Liver (tissue), 9 donors: ENCODE results near the gene KIR3DL3. TPM values are rescaled to one million over a fixed set of nuclear protein-coding genes. Genes with fewer than 3 reads are reported as not detected.
"Not testable (repeated sequence)": the region's sequence is repeated elsewhere in the genome, so short reads cannot be mapped to it uniquely, and the experiment has no call there.

Source experiments
- DNase-seq: peaks from one replicate; pipeline ENCODE4 v3.0.0-alpha.2; 2017; ENCODE audit warnings: low spot score
- H3K27ac ChIP-seq, 2 donors: one replicate each; pipeline ENCODE4 v1.7.0; 2013; ENCODE audit warnings: inconsistent platforms in 2 of 2, low read length in 2 of 2, control low read depth in 1 of 2, low read depth in 1 of 2, mild to moderate bottlenecking in 1 of 2
- H3K27me3 ChIP-seq, 4 donors: one replicate each; pipeline versions ENCODE4 v1.6.1 to v1.7.0; 2013; ENCODE audit warnings: low read length in 3 of 4, inconsistent platforms in 1 of 4, mild to moderate bottlenecking in 1 of 4, moderate library complexity in 1 of 4; ENCODE audit not compliant: control insufficient read depth in 4 of 4, insufficient read depth in 4 of 4
- H3K36me3 ChIP-seq, 4 donors: one replicate each; pipeline versions ENCODE4 v1.6.1 to v1.7.0; 2013; ENCODE audit warnings: low read length in 3 of 4, mild to moderate bottlenecking in 3 of 4, low read depth in 1 of 4, moderate library complexity in 1 of 4; ENCODE audit not compliant: control insufficient read depth in 4 of 4, insufficient read depth in 3 of 4
- H3K4me1 ChIP-seq, 4 donors: one replicate each; pipeline versions ENCODE4 v1.6.1 to v1.7.0; 2013; ENCODE audit warnings: low read length in 3 of 4, mild to moderate bottlenecking in 3 of 4, moderate library complexity in 1 of 4; ENCODE audit not compliant: control insufficient read depth in 4 of 4, insufficient read depth in 4 of 4
- H3K4me3 ChIP-seq, 3 donors: one replicate each; pipeline versions ENCODE4 v1.6.1 to v1.7.0; 2013; ENCODE audit warnings: low read length in 3 of 3, control low read depth in 1 of 3, low read depth in 1 of 3, mild to moderate bottlenecking in 1 of 3
- H3K9ac ChIP-seq, 2 donors: one replicate each; pipeline ENCODE4 v1.7.0; 2013; ENCODE audit warnings: low read length in 2 of 2, mild to moderate bottlenecking in 2 of 2, moderate library complexity in 2 of 2, control low read depth in 1 of 2, low read depth in 1 of 2
- H3K9me3 ChIP-seq, 4 donors: one replicate each; pipeline versions ENCODE4 v1.6.1 to v1.7.0; 2013; ENCODE audit warnings: low read length in 3 of 4; ENCODE audit not compliant: control insufficient read depth in 4 of 4
- WGBS: extraction: QIAGEN DNeasy Blood & Tissue Kit; methylation state at CpG from one replicate; pipeline ENCODE4 v1.1.7; 2013; 5-methylcytosine and 5-hydroxymethylcytosine counted together
- polyA plus RNA-seq, 2 donors: library from polyadenylated mRNA; stranded (reverse) in 1 of 2; unstranded in 1 of 2; fragments of 200-250 nt in 1 of 2; fragments of >200 nt in 1 of 2; fragmentation: Nextera tagmentation in 1 of 2; extraction: Ambion mirVana in 1 of 2; gene quantifications; one replicate each; pipeline versions ENCODE4 v1.2.1 to v1.2.3, GENCODE V29; 2013 to 2015
- total RNA-seq, 2 donors: library from RNA; depleted of rRNA; stranded (reverse); fragments of >200 nt; gene quantifications; one replicate each; pipeline ENCODE4 v1.2.3, GENCODE V29; 2014
- donor health status: healthy.
- donor health status: healthy.
- donor health status: healthy.
- donor health status: healthy.
- donor health status: healthy.

Gene KIR3DL3
- total and polyA plus RNA-seq, 4 donors, result 0.05 TPM; not detected in 3

- 59% methylated on average over 9 of the region's 9 CpGs for WGBS
- not testable (repeated sequence) for H3K36me3 ChIP-seq, H3K4me3 ChIP-seq, H3K27ac ChIP-seq, H3K9me3 ChIP-seq, H3K27me3 ChIP-seq, H3K9ac ChIP-seq, DNase-seq, H3K4me1 ChIP-seq
These were observed 23.5 kb downstream of the KIR3DL3 start for GRCh38 chr19:54747614-54748322.

GRCh38 chr19:54750276-54750675 lies 26.0 kb downstream of the KIR3DL3 start:
- H3K27ac ChIP-seq, H3K9ac ChIP-seq, DNase-seq, H3K4me3 ChIP-seq, H3K27me3 ChIP-seq, H3K9me3 ChIP-seq, H3K36me3 ChIP-seq, H3K4me1 ChIP-seq: not testable (repeated sequence)
- WGBS, result 33% methylated on average over 6 of the region's 6 CpGs

GRCh38 chr19:54756204-54757110 lies 32.2 kb downstream of the KIR3DL3 start:
- not testable (repeated sequence) for H3K36me3 ChIP-seq, H3K27me3 ChIP-seq, DNase-seq, H3K4me1 ChIP-seq, H3K4me3 ChIP-seq, H3K9me3 ChIP-seq, H3K27ac ChIP-seq, H3K9ac ChIP-seq
- 72% methylated on average over 11 of the region's 12 CpGs for WGBS

- H3K9me3 ChIP-seq, H3K4me1 ChIP-seq, H3K9ac ChIP-seq, H3K4me3 ChIP-seq, DNase-seq, H3K36me3 ChIP-seq, H3K27ac ChIP-seq, H3K27me3 ChIP-seq: not testable (repeated sequence)
- 56% methylated on average over 6 of the region's 6 CpGs for WGBS
These were observed 34.3 kb downstream of the KIR3DL3 start for GRCh38 chr19:54758577-54758976.

GRCh38 chr19:54764219-54764618 lies 40.0 kb downstream of the KIR3DL3 start:
- not testable (repeated sequence) for H3K27me3 ChIP-seq, DNase-seq, H3K9me3 ChIP-seq, H3K27ac ChIP-seq, H3K36me3 ChIP-seq, H3K4me1 ChIP-seq, H3K4me3 ChIP-seq, H3K9ac ChIP-seq
- WGBS, result 57% methylated on average over 8 of the region's 8 CpGs

GRCh38 chr19:54766464-54766863 lies 42.2 kb downstream of the KIR3DL3 start:
- 66% methylated on average over 4 of the region's 4 CpGs for WGBS
- not testable (repeated sequence) for DNase-seq, H3K9me3 ChIP-seq, H3K27me3 ChIP-seq, H3K9ac ChIP-seq, H3K27ac ChIP-seq, H3K36me3 ChIP-seq, H3K4me1 ChIP-seq, H3K4me3 ChIP-seq

GRCh38 chr19:54769646-54770045 lies 45.4 kb downstream of the KIR3DL3 start, which contains the start of gene KIR2DL1:
Gene KIR2DL1 (plus strand): TSS chr19:54769793. CDS start chr19:54769851, 58 bp downstream.
- 93% methylated on average over 15 of the region's 15 CpGs for WGBS
- H3K36me3 ChIP-seq, H3K27ac ChIP-seq, H3K9ac ChIP-seq, DNase-seq, H3K4me3 ChIP-seq, H3K27me3 ChIP-seq, H3K9me3 ChIP-seq, H3K4me1 ChIP-seq: not testable (repeated sequence)

- WGBS, result 84% methylated on average over 4 of the region's 4 CpGs
- not testable (repeated sequence) for H3K4me3 ChIP-seq, H3K9ac ChIP-seq, H3K36me3 ChIP-seq, DNase-seq, H3K4me1 ChIP-seq, H3K9me3 ChIP-seq, H3K27me3 ChIP-seq, H3K27ac ChIP-seq
These were observed 46.3 kb downstream of the KIR3DL3 start for GRCh38 chr19:54770511-54770910.
